CD8-positive, alpha-beta memory T cell (primary cell): ENCODE results near the gene MICAL3. TPM values are rescaled to one million over a fixed set of nuclear protein-coding genes. Genes with fewer than 3 reads are reported as not detected.
"Not testable (repeated sequence)": the region's sequence is repeated elsewhere in the genome, so short reads cannot be mapped to it uniquely, and the experiment has no call there.

ENCODE experiments used
- CTCF ChIA-PET: fragments of 350-600 bp; sonication (Branson Sonifier 250); formaldehyde crosslinking; loops from one replicate; lab custom pipeline; 2021; ENCODE audit warnings: antibody characterized with exemption; lab: Charles Lee
- POLR2A ChIA-PET: fragments of 350-600 bp; sonication (Branson Sonifier 250); formaldehyde crosslinking; loops from one replicate; lab custom pipeline; 2021; ENCODE audit warnings: antibody characterized with exemption; lab: Charles Lee
- DNase-seq, 5 donors: peaks; one replicate each; pipeline versions ENCODE4 v3.0.0 to v3.0.0-alpha.2; 2020 to 2022; ENCODE audit warnings: mixed read lengths in 1 of 5
- H3K27ac ChIP-seq: one replicate; pipeline ENCODE4 v1.7.0; 2013; ENCODE audit warnings: low read depth, mild to moderate bottlenecking, low read length, moderate library complexity
- H3K27me3 ChIP-seq: 2 replicates; pipeline ENCODE4 v1.7.0; 2013; ENCODE audit warnings: low read length, mild to moderate bottlenecking; ENCODE audit not compliant: insufficient read depth, poor library complexity, severe bottlenecking
- H3K36me3 ChIP-seq: 2 replicates; pipeline ENCODE4 v1.7.0; 2013; ENCODE audit warnings: mild to moderate bottlenecking, low read length, moderate library complexity; ENCODE audit not compliant: insufficient read depth
- H3K4me1 ChIP-seq: 2 replicates; pipeline ENCODE4 v1.7.0; 2013; ENCODE audit warnings: mild to moderate bottlenecking, low read length, moderate library complexity; ENCODE audit not compliant: insufficient read depth
- H3K4me3 ChIP-seq: 2 replicates; pipeline ENCODE4 v1.7.0; 2013; ENCODE audit warnings: mild to moderate bottlenecking, low read length
- H3K9me3 ChIP-seq: 2 replicates; pipeline ENCODE4 v1.7.0; 2013; ENCODE audit warnings: mild to moderate bottlenecking, low read length
- H3K27ac Mint-ChIP-seq, 8 donors: one replicate each; pipeline ENCODE4 v1.8.0; 2020 to 2021; ENCODE audit warnings: mixed read lengths in 8 of 8, mild to moderate bottlenecking in 6 of 8, inconsistent platforms in 3 of 8, moderate library complexity in 3 of 8
- H3K27me3 Mint-ChIP-seq, 2 donors: one replicate each; pipeline ENCODE4 v1.8.0; 2020 to 2021; ENCODE audit warnings: mixed read lengths in 2 of 2, mild to moderate bottlenecking in 1 of 2, moderate library complexity in 1 of 2
- H3K36me3 Mint-ChIP-seq, 3 donors: one replicate each; pipeline ENCODE4 v1.8.0; 2020 to 2021; ENCODE audit warnings: mixed read lengths in 3 of 3, inconsistent platforms in 1 of 3, mild to moderate bottlenecking in 1 of 3
- H3K4me1 Mint-ChIP-seq, 3 donors: one replicate each; pipeline ENCODE4 v1.8.0; 2020 to 2021; ENCODE audit warnings: mixed read lengths in 3 of 3, inconsistent platforms in 1 of 3, mild to moderate bottlenecking in 1 of 3
- H3K4me3 Mint-ChIP-seq, 7 donors: one replicate each; pipeline ENCODE4 v1.8.0; 2020 to 2021; ENCODE audit warnings: mixed read lengths in 7 of 7, mild to moderate bottlenecking in 6 of 7, moderate library complexity in 4 of 7, inconsistent platforms in 2 of 7
- H3K9me3 Mint-ChIP-seq, 5 donors: one replicate each; pipeline ENCODE4 v1.8.0; 2020 to 2022; ENCODE audit warnings: mixed read lengths in 5 of 5, mild to moderate bottlenecking in 3 of 5, moderate library complexity in 2 of 5, inconsistent platforms in 1 of 5
- polyA plus RNA-seq: library from polyadenylated mRNA; unstranded; fragments of 300-500 nt; fragmentation: Illumina TruSeq; gene quantifications from one replicate; pipeline ENCODE4 v1.2.3, GENCODE V29; 2021
- total RNA-seq, 2 experiments: library from RNA; stranded (reverse); gene quantifications; one replicate each; pipeline ENCODE4 v1.2.3, GENCODE V29; 2021

The MICAL3 gene
- total and polyA plus RNA-seq, 3 experiments from 2014 or later, result 1.7 to 51.9 (median 51.7) TPM

GRCh38 chr22:18008136-18008535, 16.2 kb downstream of the MICAL3 start:
- ChIA-PET CTCF (no interaction called here), POLR2A (no interaction called here)
- H3K27me3 ChIP-seq, result no peaks in the 10 kb centered on the region
- Mint-ChIP-seq H3K9me3 (no peaks in the 10 kb centered on the region), H3K27ac (no peak overlapping the region), H3K4me3 (peak overlapping the region in 1 of 7 donors; percentile 27), H3K27me3 (peaks cover 4 to 7% of the 10 kb centered on the region in 2 donors), H3K4me1 (peaks cover 0 to 3% (median 2%) of the 10 kb centered on the region in 3 donors), H3K36me3 (no peaks in the 10 kb centered on the region)
- H3K27ac ChIP-seq, result no peak overlapping the region
- no peak overlapping the region for H3K4me3 ChIP-seq
- H3K4me1 ChIP-seq, result no peaks in the 10 kb centered on the region
- no peak for DNase-seq
- no peaks in the 10 kb centered on the region for H3K36me3 ChIP-seq
- no peaks in the 10 kb centered on the region for H3K9me3 ChIP-seq

GRCh38 chr22:18005201-18005926, 19.0 kb downstream of the MICAL3 start:
- Histone ChIP-seq H3K4me1 (peaks cover 9% of the 10 kb centered on the region), H3K27me3 (no peaks in the 10 kb centered on the region), H3K9me3 (no peaks in the 10 kb centered on the region), H3K4me3 (no peak overlapping the region), H3K27ac (no peak overlapping the region), H3K36me3 (no peaks in the 10 kb centered on the region)
- Mint-ChIP-seq H3K9me3 (no peaks in the 10 kb centered on the region), H3K27ac (no peak overlapping the region), H3K27me3 (peaks cover 5 to 8% of the 10 kb centered on the region in 2 donors), H3K4me3 (peak overlapping the region in 1 of 7 donors; percentile 27), H3K4me1 (peaks cover 7 to 19% (median 14%) of the 10 kb centered on the region in 3 donors), H3K36me3 (peaks cover 0 to 2% (median 0%) of the 10 kb centered on the region in 3 donors)
- ChIA-PET POLR2A (no interaction called here), CTCF (no interaction called here)
- no peak for DNase-seq

DNA sequence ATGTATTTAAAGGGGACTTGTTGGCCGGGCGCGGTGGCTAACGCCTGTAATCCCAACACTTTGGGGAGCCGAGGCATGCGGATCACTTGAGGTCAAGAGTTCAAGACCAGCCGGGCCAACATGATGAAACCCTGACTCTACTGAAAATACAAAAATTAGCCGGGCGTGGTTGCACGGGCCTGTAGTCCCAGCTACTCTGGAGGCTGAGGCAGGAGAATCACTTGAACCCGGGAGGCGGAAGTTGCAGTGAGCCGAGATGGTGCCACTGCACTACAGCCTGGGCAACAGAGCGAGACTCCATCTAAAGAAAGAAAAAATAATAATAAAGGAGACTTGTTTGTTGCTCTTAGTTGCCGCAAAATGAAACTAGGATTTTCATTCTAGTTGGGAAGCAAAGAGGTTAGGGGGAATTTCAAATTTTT, 22.5 kb downstream of the MICAL3 start:
- POLR2A ChIA-PET, H3K9me3 Mint-ChIP-seq, H3K36me3 Mint-ChIP-seq, H3K27me3 ChIP-seq, DNase-seq, H3K27me3 Mint-ChIP-seq, H3K36me3 ChIP-seq, H3K9me3 ChIP-seq: not testable (repeated sequence)
- Histone ChIP-seq H3K4me3 (peak overlapping the region; percentile 92), H3K27ac (peak overlapping the region; percentile 91), H3K4me1 (peaks cover 29% of the 10 kb centered on the region)
- Mint-ChIP-seq H3K27ac (peak overlapping the region; percentile 60 to 97 (median 96)), H3K4me3 (peak overlapping the region; percentile 92 to 97 (median 96)), H3K4me1 (peaks cover 30 to 51% (median 45%) of the 10 kb centered on the region in 3 donors)
- CTCF ChIA-PET, result interaction anchor here (1.3 to 2.3 kb wide), 3 partner anchors 10 to 217 kb away, joined by 3 to 6 read pairs (median 3); no protein-coding TSS in a partner anchor

- Mint-ChIP-seq H3K9me3 (no peaks in the 10 kb centered on the region), H3K36me3 (peaks cover 0 to 2% (median 0%) of the 10 kb centered on the region in 3 donors), H3K4me1 (peaks cover 37 to 58% (median 52%) of the 10 kb centered on the region in 3 donors), H3K4me3 (peak overlapping the region; percentile 92 to 97 (median 96)), H3K27ac (peak overlapping the region; percentile 60 to 97 (median 96)), H3K27me3 (peaks cover 2 to 7% of the 10 kb centered on the region in 2 donors)
- peak; percentile 41 to 83 (median 62) for DNase-seq
- ChIA-PET CTCF (interaction anchor here (1.2 to 2.3 kb wide), 4 partner anchors 11 to 216 kb away, joined by 3 to 6 read pairs (median 4); no protein-coding TSS in a partner anchor), POLR2A (interaction anchor here (1.0 kb wide), 1 partner anchor 21 kb away, joined by 3 read pairs; no protein-coding TSS in a partner anchor)
- peaks cover 29% of the 10 kb centered on the region for H3K4me1 ChIP-seq
- peak overlapping the region; percentile 92 for H3K4me3 ChIP-seq
- no peaks in the 10 kb centered on the region for H3K27me3 ChIP-seq
- H3K9me3 ChIP-seq, result no peaks in the 10 kb centered on the region
- H3K27ac ChIP-seq, result peak overlapping the region; percentile 91
- H3K36me3 ChIP-seq, result no peaks in the 10 kb centered on the region
Measured at GRCh38 chr22:18001040-18001893, 23.1 kb downstream of the MICAL3 start.

DNA sequence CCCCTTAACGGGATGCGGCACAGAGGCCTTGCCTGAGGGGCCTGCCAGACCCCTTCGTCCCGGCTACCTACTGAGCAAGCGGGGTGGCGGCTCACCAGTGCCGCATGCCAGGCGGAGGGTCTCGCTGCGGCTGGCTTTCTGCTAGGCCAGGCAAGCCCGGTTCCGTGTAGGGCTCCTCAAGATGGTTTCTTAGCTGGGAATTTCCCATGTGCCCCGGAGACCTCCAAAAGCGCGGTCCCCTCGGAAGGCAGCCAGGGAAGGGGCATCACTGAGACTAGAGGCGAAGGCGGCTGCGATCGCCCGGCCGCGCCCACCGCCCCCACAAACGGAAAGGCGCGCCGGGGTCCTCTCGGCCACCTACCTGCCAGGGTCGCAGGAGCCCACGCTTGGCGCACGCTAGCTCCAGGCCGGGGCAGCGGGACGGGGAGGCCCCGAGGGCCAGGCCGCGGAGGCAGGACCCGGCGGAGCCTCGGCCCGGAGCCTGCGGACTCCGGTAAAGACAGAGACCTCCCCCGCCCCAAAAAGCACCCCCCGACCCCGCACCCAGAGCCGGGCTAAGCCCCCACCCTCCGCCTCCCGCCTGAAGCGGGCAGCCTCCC, 23.8 kb downstream of the MICAL3 start:
- POLR2A ChIA-PET, result interaction anchor here (1.0 kb wide), 1 partner anchor 21 kb away, joined by 3 read pairs; no protein-coding TSS in a partner anchor
- H3K27ac Mint-ChIP-seq, result peak overlapping the region; percentile 75 to 99 (median 90)

DNA sequence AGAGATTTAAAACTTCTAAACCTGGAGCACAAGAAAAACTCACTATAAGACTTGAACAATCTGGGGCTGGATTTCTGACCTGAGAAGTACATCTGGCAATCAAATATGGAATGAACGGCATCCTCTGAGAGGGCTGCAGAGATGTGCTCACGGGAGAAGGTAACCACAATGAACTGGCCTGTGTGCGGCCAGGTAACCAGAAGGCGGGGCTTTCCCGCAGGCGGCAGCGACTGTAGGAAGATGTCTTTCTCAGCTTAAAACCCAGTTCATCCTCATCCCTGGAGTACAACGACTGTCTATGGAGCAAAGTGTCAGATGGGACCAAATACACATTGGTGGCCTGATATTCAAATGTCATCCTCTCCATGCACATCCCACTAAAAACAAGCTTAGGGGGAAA, 24.5 kb downstream of the MICAL3 start:
- Histone ChIP-seq H3K27me3 (no peaks in the 10 kb centered on the region), H3K36me3 (no peaks in the 10 kb centered on the region), H3K4me1 (peaks cover 29% of the 10 kb centered on the region), H3K27ac (no peak overlapping the region), H3K4me3 (no peak overlapping the region), H3K9me3 (no peaks in the 10 kb centered on the region)
- CTCF ChIA-PET, result interaction anchor here (1.2 to 2.3 kb wide), 3 partner anchors 10 to 76 kb away, joined by 3 to 6 read pairs (median 4); no protein-coding TSS in a partner anchor
- no peaks in the 10 kb centered on the region for H3K9me3 Mint-ChIP-seq
- H3K36me3 Mint-ChIP-seq, result peaks cover 0 to 2% (median 0%) of the 10 kb centered on the region in 3 donors
- DNase-seq, result no peak
- H3K4me3 Mint-ChIP-seq, result peak overlapping the region; percentile 56 to 97 (median 79)
- peak overlapping the region; percentile 75 to 99 (median 90) for H3K27ac Mint-ChIP-seq
- H3K4me1 Mint-ChIP-seq, result peaks cover 39 to 63% (median 55%) of the 10 kb centered on the region in 3 donors
- peaks cover 0 to 3% of the 10 kb centered on the region in 2 donors for H3K27me3 Mint-ChIP-seq
- POLR2A ChIA-PET, result interaction anchor here (1.0 kb wide), 1 partner anchor 20 kb away, joined by 3 read pairs; no protein-coding TSS in a partner anchor

More for the DNA sequence above, 23.8 kb downstream of the MICAL3 start:
- Histone ChIP-seq H3K27me3 (no peaks in the 10 kb centered on the region), H3K4me3 (peak overlapping the region; percentile 92), H3K9me3 (no peaks in the 10 kb centered on the region), H3K27ac (peak overlapping the region; percentile 91), H3K36me3 (no peaks in the 10 kb centered on the region), H3K4me1 (peaks cover 29% of the 10 kb centered on the region)
- DNase-seq, result peak; percentile 15 to 58 (median 33)
- Mint-ChIP-seq H3K36me3 (peaks cover 0 to 2% (median 0%) of the 10 kb centered on the region in 3 donors), H3K4me3 (peak overlapping the region; percentile 56 to 97 (median 79)), H3K9me3 (no peaks in the 10 kb centered on the region), H3K4me1 (peaks cover 37 to 59% (median 52%) of the 10 kb centered on the region in 3 donors), H3K27me3 (peaks cover 0 to 3% of the 10 kb centered on the region in 2 donors)
- CTCF ChIA-PET, result interaction anchor here (1.2 to 2.3 kb wide), 3 partner anchors 10 to 76 kb away, joined by 3 to 6 read pairs (median 4); no protein-coding TSS in a partner anchor

DNA sequence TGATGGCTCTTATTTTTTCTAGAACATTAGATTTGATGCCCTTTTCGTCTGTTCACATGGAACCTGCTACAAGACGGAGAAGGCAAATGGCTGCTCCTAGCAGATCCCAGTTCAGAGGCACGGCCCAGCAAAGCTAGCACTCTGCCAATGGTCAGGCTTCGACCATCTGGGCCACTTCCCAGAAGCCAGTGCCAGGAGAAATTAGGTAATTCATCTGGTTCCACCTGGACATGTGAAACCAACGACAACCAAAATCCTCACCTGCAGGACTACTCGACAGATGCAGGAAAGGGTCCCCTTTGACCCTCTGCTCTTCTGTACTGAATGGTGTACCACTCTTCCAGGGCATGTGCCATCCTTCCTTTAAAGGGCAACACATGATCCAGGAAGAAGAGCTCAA, 25.4 kb downstream of the MICAL3 start:
- Histone ChIP-seq H3K27me3 (no peaks in the 10 kb centered on the region), H3K9me3 (no peaks in the 10 kb centered on the region), H3K27ac (no peak overlapping the region), H3K4me1 (peaks cover 29% of the 10 kb centered on the region), H3K4me3 (no peak overlapping the region), H3K36me3 (no peaks in the 10 kb centered on the region)
- POLR2A ChIA-PET, result no interaction called here
- CTCF ChIA-PET, result no interaction called here
- Mint-ChIP-seq H3K27ac (peak overlapping the region in 7 of 8 donors; percentile 50 to 99 (median 85)), H3K9me3 (no peaks in the 10 kb centered on the region), H3K36me3 (peaks cover 0 to 2% (median 0%) of the 10 kb centered on the region in 3 donors), H3K4me1 (peaks cover 42 to 66% (median 60%) of the 10 kb centered on the region in 3 donors), H3K4me3 (peak overlapping the region; percentile 23 to 97 (median 65)), H3K27me3 (peaks cover 0 to 3% of the 10 kb centered on the region in 2 donors)
- DNase-seq, result no peak
